Esophagus squamous epithelium (tissue), 4 donors: ENCODE measurements around the gene NMD3.

Experiments
- CTCF ChIP-seq, 6 experiments: fragments of 450-650 bp in 4 of 6; fragments of 200-600 bp in 2 of 6; sonication (generic) in 2 of 6; IDR thresholded peaks; one replicate each; pipeline ENCODE4 v1.5.1; 2016 to 2019; ENCODE audit warnings: antibody characterized with exemption in 6 of 6, mild to moderate bottlenecking in 4 of 6, moderate library complexity in 4 of 6
- POLR2A ChIP-seq, 4 donors: fragments of 450-650 bp; IDR thresholded peaks; one replicate each; pipeline ENCODE4 v1.6.1; 2017; ENCODE audit warnings: antibody characterized with exemption in 4 of 4, mild to moderate bottlenecking in 4 of 4, moderate library complexity in 3 of 4

DNA sequence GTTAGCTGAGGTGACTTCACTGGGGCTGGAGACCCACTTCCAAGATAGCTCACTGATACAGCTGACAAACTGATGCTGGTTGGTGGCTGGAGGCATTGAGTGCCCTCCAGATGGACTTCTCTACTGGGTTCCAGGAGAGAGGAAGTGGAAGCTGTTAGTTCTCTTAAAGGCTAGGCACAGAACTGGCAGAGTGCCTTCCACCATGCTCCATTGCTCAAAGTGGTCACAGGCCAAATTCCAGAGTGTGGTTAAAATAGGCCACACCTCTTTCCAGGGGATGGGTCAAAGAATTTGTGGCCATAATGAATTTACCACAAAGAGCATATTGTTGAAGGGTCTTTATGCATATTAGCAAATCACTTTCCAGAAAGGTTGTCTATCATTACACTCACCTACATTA lies 74.2 kb downstream of the NMD3 start:
- TF ChIP-seq CTCF (IDR thresholded peaks at IDR 0.05): no peak
- TF ChIP-seq POLR2A (IDR thresholded peaks at IDR 0.05): no peak
